Stimulated activated CD8-positive, alpha-beta memory T cell treated with anti-CD3 and anti-CD28 coated beads, Interleukin-2, amount 100 ng/mL, for 48 hours (primary cell): ENCODE data around the gene ARHGAP15.

ENCODE experiments used
- DNase-seq, 2 donors: peaks; one replicate each; pipeline ENCODE4 v3.0.0-alpha.2; 2020; ENCODE audit warnings: low read depth in 2 of 2

The ARHGAP15 gene

DNA sequence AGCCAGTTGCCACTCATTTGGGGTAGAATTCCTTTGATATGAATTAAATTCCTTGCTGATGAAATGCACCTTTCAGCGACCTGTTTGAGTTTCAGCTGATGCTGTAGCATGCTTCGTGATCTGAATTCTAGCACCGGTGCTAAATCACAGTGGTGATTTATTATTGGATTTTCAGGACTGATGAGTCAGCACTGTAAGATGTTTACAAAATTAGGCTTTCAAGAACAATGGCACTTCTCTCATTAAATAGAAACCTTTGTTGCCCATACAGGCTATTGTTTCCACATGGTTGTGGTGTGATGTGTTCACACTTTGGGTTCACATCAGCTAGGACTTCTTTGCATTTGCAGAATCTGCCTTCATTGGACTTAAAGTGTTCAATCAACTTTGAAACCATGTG lies 687.7 kb downstream of the ARHGAP15 start:
- DNase-seq, result no peak
